A549 (cell line): ENCODE measurements around the gene TMSB15C.

Source experiments
- SREBF2 ChIP-seq: fragments of 450-650 bp; IDR thresholded peaks from 2 replicates; pipeline ENCODE4 v1.6.1; 2014; ENCODE audit warnings: mild to moderate bottlenecking, moderate library complexity
- TF ChIP-seq, protein P1 (sequence below): fragments of >200 bp; sonication (Bioruptor Twin); formaldehyde crosslinking; IDR thresholded peaks from 3 replicates; pipeline ENCODE4 v1.5.1; 2016

DNA sequence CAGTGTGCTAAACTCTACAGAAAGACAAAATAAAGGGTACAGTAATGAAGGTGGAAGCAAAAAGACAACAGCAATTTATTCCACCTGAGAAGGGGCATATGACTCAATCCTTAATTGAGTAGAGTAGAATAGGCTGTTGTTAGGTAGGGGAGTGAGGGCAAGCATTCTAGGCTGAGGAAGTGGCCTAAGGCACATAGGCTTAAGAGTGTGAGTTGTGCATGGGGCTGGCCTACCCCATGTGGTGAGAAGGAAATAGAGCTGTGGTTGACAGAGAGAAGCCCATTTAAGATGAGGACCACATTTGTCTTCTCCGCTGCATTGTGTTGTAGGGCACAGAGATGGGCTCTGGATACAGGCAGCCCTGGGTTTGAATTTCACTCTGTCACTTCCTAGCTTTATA is 32.9 kb upstream of the TMSB15C start:
- TF ChIP-seq, protein P1, sequence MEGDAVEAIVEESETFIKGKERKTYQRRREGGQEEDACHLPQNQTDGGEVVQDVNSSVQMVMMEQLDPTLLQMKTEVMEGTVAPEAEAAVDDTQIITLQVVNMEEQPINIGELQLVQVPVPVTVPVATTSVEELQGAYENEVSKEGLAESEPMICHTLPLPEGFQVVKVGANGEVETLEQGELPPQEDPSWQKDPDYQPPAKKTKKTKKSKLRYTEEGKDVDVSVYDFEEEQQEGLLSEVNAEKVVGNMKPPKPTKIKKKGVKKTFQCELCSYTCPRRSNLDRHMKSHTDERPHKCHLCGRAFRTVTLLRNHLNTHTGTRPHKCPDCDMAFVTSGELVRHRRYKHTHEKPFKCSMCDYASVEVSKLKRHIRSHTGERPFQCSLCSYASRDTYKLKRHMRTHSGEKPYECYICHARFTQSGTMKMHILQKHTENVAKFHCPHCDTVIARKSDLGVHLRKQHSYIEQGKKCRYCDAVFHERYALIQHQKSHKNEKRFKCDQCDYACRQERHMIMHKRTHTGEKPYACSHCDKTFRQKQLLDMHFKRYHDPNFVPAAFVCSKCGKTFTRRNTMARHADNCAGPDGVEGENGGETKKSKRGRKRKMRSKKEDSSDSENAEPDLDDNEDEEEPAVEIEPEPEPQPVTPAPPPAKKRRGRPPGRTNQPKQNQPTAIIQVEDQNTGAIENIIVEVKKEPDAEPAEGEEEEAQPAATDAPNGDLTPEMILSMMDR: no peak
- TF ChIP-seq SREBF2: no peak
